Body of pancreas (tissue), 4 donors: ENCODE data around the gene KRT79.

Experiments
- POLR2A ChIP-seq, 3 donors: fragments of 450-650 bp; IDR thresholded peaks; one replicate each; pipeline ENCODE4 v1.6.1; 2016; ENCODE audit warnings: antibody characterized with exemption in 3 of 3, mild to moderate bottlenecking in 2 of 3
- TF ChIP-seq, protein P1 (sequence below), 7 experiments: fragments of 450-650 bp in 4 of 7; fragments of 200-600 bp in 3 of 7; sonication (generic) in 3 of 7; IDR thresholded peaks; one replicate each; pipeline ENCODE4 v1.5.1; 2016 to 2019; ENCODE audit warnings: antibody characterized with exemption in 7 of 7

- TF ChIP-seq, protein P1, sequence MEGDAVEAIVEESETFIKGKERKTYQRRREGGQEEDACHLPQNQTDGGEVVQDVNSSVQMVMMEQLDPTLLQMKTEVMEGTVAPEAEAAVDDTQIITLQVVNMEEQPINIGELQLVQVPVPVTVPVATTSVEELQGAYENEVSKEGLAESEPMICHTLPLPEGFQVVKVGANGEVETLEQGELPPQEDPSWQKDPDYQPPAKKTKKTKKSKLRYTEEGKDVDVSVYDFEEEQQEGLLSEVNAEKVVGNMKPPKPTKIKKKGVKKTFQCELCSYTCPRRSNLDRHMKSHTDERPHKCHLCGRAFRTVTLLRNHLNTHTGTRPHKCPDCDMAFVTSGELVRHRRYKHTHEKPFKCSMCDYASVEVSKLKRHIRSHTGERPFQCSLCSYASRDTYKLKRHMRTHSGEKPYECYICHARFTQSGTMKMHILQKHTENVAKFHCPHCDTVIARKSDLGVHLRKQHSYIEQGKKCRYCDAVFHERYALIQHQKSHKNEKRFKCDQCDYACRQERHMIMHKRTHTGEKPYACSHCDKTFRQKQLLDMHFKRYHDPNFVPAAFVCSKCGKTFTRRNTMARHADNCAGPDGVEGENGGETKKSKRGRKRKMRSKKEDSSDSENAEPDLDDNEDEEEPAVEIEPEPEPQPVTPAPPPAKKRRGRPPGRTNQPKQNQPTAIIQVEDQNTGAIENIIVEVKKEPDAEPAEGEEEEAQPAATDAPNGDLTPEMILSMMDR (IDR thresholded peaks at IDR 0.05) = no peak
- no peak for TF ChIP-seq POLR2A (IDR thresholded peaks at IDR 0.05)
Measured at GRCh38 chr12:52831251-52831650, 2.9 kb downstream of the KRT79 start.
